DMS53 treated with DMSO at 0.1 percent for 48 hours (cell line): ENCODE data around the gene DISC1.
A peak's percentile ranks its signal among the peaks of the same experiment; 100 is the strongest.

Source experiments
- DNase-seq: peaks from one replicate; lab custom pipeline; 2025; ENCODE audit not compliant: unreplicated experiment; lab: John Stamatoyannopoulos, UW

Gene DISC1

DNA sequence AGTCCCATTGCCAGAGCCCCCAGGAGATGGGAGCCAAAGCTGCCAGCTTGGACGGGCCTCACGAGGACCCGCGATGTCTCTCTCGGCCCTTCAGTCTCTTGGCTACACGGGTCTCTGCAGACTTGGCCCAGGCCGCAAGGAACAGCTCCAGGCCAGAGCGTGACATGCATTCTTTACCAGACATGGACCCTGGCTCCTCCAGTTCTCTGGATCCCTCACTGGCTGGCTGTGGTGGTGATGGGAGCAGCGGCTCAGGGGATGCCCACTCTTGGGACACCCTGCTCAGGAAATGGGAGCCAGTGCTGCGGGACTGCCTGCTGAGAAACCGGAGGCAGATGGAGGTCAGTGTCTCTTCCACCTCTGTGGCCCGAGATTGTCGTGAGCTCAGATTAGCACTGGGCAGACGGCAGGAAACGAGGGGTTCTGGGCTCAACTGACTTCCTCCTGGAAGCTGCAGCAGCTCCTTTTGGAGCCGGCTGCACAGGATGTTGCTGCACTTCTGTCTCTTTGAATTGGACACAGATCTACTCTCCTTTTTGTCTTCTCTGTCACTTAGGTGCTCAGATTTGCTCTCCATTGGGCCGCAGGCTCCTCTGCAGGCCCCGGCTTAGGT lies 68.0 kb downstream of the DISC1 start:
- DNase-seq: no peak

DNA sequence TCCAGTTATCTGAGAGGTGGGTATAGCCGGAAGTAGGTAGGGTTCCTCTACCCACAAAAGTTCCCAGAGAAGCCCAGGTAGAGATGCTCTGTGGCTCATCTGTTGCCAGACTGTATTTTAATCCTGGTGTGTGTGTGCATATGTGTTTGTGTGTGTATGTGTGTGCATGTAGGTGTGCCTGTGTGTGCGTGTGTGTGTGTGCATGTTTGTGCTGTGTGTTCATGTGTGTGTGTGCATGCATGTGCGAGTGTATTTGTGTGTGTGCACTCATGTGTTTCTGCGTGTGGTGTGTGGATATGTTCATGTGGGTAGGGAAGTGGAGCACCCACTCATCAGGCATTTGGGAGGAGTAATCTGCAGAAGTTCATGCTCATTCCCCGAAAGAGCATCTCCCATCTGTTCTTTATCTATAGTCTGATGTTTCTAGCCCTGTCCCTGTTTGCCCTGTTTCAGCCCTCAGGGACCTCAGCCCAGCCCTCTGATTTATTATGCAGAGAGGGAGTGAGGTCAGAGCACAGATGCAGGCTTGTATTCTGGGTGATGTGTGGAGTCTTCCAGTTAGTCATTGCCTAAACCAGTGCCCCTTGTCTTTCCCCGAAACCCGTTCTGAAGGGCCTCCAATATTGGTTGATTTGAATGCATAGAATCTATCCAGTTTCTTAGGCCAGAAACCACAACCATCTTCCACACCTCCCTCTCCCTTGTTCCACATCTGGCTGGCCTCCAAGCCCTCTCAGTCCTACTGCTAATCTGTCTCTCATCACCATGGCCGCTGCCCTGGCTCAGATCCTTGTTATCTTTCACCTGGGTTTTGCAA lies 69.1 kb downstream of the DISC1 start:
- DNase-seq: no peak

DNA sequence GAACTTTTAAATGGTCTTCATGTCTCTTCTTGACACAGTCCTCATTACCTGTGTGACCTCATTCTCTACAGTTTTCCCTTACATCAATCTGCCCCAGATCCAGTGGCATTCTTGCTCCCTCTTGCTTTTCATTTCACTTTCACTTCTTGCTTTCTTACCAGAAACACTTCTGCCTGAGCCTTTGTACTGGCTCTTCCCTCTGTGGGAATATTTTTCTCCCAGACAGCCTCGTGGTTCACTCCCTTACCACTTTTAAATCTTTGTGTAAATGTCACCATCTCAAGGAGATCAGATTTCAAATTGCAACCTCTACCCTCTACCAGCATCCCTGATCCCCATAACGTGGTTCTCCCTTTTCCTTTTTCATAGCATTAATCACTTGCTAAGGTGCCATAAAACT lies 73.2 kb downstream of the DISC1 start:
- DNase-seq: peak; percentile 21

DNA sequence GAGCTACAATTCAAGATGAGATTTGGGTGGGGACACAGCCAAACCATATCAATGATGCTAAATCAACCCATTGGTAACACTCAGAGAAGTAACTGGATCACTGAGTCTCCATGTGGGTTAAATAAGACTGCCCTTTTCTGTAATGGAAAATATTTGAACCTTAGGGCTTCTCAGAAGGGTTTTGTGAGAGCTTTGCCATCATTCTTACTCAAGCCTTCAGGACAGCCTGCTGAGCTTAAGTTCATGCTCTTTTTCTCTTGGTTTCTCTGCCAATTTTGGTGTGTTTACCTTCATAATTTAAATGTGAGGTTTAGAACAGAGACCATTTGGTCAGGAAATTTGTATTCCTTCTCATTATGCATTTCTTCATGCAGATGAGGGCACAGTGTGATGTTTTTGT lies 74.7 kb downstream of the DISC1 start:
- no peak for DNase-seq

DNA sequence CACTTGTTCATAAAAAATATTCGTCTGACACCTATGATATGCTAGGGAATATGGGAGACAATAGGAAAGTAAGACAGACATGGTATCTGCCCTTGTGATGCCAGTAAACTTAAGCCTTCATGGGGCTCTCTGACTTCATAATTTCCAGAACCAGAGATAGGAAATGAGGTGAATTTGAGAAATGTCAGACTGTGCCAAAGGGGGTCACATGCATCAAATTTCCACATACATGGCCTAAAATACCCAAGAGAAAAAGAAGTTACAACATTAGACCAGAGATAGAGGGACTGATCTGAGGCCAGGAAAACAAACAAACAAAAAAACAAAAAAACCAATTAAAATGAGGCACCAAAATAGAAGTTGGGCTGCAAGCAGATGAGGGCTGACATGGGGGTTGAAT lies 75.7 kb downstream of the DISC1 start:
- DNase-seq: no peak

DNA sequence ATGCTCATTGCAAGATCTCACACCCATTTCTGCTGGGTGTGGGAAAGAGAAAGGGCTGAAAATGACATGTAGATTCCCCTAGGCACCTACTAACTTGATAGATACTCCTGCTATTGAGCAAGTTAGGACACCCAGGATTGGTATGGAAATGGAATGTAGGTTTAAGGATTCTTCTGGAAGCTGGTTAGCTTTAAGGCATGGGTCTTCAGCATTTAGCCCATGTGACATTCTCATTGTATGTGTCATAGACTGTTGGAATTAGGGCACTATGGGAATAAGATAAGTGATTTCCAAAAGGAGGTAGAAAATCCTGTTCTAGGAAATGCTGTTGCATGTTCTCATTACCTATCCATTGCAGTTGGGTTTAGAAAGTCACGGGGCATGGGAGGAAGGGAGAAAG lies 76.2 kb downstream of the DISC1 start:
- no peak for DNase-seq

DNA sequence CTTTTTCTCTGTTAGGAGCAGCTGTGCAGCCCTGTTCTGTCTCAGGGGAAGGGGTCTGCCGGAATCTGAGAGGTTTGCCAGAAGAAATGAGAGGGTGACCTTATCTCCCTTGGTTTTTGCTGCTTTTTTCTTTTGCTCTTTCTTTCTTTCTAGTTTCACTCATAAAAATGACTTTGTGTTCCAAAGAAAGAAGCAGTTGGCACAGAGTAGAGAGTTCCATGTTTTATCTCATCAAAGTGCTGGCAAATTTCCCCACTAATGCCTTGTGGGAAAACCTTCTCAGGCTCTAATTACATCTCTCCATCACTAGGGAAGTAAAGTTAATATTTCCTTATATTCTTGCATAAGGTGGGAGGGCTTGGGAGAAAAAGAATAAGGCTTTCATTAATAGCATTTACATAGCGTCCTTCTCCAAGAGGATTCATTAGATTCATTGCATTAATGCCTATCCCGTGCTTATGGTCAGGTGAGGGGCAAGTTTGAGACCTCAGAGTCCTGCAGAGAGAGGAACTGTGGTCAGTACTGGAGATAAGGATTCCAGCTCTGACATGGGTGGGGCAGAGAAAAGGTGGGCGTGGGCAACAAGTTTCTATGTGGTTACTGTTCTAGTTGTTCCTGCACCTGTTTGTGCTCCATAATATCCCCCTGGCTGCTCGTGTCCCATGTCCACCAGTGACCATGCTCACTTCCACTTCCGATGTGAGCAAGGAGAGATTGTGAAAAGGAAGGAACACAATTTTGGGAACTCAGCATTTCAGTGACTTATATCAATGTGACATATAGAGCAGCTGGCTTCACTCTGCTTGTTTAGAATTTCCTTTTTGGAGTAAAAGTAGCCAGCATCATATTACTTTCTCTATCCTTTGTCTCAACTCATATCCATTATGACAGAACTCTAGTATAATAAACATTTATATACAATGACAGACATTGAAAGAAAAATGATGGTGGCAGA lies 79.5 kb downstream of the DISC1 start:
- DNase-seq: no peak

DNA sequence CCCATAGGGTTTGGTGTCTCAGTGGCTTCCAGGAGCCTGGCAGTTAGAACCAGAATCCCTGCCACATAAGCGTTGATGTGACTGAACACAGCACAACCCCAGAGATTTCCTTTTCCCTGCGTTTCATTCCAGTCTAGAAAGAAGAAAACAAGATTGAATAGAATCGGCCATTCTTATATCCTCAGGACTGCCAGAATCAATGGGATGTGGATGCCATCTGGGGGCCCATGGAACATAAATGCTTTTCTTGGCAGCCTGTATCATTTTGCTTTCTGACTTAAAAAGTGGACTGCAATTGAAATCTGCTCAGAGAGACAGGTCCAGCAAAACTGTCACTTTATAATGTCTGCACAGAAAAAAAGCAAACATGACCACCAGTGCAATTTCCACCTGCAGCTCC lies 80.3 kb downstream of the DISC1 start:
- DNase-seq: no peak

DNA sequence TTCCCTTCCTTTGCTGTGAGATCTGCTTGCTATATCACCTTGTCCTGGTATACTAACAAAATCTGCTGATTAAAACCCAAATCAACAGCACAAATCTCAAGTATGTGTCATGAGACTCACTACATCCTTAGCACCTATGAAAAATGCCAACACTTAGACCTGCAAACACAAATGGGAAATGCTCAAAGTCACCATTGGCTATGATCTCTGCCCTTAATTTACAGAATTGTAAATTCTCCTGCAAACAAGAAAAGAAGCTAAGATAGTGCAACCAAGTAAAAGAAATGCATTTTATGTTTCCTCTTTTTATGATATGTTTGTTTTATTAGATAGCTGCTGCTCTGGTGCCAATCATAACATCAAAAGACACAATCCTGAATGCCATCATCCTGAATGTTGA lies 80.8 kb downstream of the DISC1 start:
- no peak for DNase-seq

DNA sequence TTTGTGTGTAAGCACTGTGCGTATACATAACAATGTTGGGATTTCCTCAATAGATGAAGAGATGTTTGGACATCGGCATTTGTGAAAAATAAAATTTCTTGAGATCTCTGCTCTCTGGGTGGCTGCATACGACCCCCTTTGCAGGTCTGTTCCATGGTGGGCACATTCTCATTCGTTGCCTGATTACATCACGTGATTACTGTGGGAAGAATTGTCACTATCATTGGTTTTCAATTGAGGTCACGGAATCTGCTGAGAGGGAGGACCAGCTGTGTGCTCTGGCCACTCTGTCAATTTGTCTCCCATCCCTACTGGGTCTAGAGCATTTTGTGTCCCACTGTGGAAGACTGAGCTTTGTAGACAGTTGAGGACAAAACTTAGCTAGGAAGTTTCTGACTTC lies 81.8 kb downstream of the DISC1 start:
- no peak for DNase-seq

DNA sequence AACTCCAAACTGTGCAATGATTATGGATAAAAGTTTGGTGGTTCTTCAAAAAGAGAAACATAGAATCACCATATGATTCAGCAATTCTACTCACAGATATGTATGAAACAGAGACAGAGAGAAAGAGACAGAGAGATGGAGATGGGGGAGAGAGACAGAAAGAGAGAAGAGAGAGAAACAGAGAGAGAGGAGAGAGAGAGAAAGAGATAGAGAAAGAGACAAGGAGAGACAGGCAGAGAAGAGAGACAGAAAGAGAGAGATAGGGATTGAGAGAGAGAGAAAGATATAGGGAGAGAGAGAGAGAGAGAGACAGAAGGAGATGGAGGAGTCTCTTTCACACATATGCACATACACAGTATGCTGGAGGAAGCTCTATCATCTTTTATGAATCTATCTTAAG lies 87.8 kb downstream of the DISC1 start:
- DNase-seq: no peak

DNA sequence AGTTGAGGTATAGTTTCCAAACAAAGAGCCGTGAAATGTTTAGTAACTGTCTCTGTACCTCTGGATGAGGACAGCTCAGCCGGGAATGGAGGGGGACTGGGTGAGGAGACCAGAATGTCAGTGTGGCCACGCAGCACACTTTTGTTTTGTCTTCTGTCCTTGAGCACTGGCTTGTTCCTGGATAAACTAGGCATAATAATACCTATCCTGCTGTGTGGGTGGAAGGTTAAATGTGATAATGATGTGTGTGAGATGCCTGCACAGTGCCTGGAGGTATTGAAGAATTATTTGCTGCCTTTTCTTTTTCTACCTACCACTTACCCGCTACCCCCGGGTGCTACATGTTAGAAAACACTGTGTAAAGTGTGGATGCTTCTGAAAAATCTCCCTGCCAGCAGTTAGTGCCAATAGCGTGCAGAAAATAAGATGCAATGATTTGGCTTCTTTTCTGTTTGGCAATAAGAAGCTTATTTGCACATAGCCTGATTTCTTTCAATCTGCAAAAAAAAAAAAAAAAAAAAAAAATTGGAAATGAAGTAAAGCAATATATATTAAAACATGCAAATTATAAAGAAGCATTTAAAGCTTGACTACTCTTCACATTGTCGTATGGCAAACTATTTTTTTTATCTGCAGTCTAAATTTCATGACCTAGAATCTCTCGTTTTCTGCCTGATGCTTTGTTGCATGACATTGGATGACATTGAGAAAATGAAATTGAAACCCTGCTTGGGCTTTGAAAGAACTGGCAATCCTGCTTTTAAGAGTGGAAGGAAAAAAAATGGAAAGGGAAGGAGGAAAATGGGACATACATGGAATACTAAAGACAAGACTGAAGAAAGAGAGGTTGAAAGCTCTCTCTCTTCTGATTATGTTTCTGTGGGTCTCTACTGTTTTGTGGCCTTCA lies 89.5 kb downstream of the DISC1 start:
- no peak for DNase-seq

DNA sequence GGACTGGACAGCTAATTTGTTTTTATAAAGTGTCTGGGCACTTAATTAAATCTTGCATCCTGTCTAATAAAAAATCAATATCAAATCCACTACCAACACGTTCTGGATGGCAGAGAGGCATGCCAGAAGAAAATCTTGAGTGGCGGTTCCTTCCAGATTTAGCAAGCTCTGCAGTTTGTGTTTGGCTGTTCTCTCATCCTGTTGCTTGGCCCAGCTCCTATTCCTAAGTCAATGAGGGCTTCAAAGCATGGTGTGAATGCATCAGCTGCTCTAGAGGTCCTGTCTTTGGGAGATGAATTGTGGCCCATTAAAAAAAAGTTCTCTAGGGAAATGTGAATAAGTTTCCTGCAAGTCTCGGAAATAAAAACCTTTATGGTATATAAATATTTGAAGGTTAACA lies 90.3 kb downstream of the DISC1 start:
- no peak for DNase-seq

DNA sequence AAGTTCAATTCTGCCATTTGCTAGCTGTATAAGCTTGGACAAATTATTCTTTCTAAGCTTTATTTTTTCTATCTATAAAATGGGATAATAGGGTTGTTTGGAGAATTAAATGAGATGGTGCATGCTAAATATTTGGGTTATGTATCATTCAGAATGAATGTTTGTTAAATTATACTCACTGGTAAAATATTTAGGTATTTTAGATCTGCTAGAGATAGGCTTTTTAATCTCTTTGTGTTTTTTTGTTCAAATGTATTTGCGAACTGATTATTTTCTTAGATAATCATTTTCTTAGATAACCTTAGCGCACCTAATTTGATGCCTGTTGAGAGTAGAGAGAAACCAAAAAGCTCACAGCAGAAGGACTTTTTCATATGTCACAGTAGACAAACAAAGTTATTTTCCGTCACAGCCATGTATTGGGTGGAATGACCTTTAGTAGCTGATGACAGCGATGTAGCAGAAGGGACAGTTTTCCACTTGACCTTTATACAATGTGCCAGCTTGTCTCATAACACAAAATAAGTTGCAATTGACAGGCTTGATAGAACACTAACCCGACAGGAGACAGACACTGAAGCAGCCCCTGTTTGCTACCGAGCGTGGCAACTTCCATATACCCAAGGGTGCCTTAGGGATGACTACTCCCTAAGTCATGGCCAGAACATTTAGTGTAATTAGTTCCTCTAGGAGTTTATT lies 93.0 kb downstream of the DISC1 start:
- no peak for DNase-seq

DNA sequence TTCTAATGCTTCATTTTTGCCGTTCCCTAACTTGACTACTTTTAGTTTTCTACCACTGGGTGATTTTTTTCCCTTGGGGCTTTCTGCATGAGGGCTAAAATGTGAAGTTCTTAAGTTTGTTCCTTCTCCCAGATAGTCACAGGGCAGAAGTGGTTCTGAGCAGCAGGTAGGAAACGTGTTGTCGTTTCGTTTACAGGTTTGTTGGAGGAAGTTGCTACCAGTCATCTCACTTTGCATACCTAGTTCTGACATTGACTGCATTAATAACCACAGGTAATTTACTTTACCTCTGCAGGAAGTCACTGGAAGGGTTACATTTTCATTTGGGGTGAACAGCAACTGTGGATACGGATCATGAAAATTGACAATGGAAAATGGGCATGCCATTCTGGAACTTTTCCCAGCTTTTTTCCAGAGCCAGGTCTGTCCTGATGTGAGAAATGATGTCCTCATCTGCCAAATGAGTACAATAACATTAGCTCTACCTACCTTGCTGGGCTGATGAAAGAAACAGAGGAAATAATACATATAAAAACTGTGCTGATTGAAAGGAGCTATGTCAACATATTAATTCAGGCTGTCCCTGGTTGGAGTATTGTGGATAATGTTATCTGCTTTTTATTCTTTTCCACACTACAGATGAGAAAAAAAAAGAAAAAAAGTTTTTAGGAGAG lies 94.2 kb downstream of the DISC1 start:
- DNase-seq: no peak

DNA sequence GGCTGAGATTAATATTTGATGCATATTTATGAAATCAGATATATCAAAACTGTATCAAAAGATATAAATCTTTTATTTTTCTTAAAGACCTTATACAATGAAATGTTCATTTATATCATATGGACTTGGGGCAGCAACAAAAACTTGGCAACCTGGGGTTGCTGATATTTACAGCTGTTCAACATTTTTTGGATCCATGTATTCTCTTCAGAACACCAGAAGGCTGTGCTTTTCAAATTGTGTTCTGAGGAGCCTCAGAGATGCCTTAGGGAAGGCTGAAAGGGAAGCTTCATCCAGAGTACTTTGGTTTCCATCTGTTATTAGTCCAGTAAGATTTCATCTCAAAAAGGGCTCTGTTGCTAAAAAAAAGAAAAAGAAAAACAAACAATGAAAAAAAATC lies 94.8 kb downstream of the DISC1 start:
- no peak for DNase-seq

DNA sequence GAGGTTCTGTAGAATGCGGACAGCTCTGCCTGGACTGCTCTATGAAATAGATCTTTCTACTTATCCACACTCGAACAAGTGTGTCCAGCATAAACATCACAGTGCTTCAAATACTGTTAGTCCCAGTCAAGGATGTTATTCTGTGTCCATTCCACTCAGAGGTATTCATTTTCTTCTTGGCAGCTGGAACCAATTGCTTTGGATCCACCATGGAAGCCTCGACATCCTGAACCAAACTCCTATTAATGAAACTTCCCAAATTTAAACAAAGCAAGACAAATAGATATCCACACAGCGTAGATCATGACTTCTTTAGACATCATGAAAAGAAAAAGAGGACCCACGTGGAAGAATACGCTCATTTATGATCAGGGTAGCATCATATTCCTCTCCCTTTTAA lies 95.8 kb downstream of the DISC1 start:
- DNase-seq: no peak

DNA sequence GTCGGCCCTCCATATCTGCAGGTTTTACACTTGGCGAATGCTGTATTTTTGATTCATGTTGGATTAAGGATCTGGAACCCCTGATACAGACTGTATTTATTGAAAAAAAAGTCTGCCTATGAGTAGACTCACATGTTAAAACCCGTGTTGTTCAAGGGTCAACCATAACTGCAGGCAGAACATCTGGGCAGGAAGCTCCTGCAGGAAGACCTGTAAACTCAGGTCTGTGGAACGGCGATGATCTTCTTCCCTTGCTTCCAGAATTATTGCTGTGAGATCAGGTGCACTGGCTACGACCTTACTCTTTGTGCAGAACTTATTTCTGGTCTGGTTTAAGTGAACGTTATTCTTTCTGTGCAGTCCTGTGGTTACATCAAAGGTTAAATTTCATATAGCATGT lies 96.6 kb downstream of the DISC1 start:
- no peak for DNase-seq

DNA sequence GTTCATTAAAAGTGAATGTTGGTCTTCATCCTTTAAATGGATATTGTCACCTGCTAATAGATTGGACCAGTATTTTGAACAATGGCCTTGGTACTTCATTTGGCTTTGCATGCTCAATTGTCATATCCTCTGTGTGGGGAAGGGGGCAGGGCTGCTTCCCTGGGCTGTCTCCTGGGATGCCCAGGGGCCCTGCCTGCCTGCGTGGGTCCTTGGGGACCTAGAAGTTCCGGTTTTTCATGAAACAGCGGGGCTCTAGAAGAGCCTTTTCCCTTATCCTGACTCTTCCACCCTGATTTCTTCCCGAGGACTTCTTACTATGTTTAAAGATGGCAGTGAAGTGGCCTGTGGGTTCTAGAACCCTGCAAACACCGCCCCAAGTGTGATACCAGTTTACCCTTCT lies 97.5 kb downstream of the DISC1 start:
- DNase-seq: no peak
